ENCODE data around the gene ETV5.

Gene ETV5

GRCh38 chr3:186095561-186096081 is 13.3 kb downstream of the ETV5 start:
- DNase-seq (ENCODE audit: low read depth): no peak

DNA sequence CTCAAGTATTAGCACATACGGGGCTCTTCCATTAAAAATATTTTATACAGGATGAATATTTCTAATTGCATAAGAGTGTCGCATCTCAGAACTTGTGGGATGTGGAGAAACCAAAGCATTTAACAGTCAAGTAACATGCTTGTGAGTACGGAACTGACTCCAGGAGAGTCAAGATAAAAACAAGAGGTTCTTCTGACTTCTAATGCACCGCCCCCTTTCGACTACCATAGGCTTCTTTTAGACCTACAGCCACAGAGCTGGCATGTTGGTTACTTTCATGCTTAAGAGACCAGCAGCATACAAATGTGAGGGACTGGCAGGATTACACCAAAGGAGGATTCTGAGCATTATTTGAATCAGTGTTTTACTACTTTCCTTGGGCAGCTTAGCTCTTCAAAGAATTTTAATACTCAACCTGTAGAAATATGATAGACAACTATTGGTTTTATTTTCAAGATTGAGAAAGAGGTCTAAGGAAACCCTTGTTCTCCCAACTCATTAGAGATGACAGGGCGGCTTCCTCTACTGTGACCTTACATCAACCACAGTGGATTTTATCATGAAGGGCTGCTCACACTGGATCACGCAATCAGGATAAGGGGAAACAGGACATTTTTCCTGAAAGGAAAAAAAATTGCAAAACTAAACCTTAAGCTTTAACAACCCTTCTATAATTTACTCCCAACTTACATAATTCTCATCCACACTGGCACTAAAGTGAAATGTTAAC is 14.0 kb downstream of the ETV5 start:
- DNase-seq (ENCODE audit: low read depth): no peak

GRCh38 chr3:186094271-186094670 is 14.6 kb downstream of the ETV5 start:
- no peak for DNase-seq (ENCODE audit: low read depth)

- no peak for DNase-seq (ENCODE audit: low read depth)
Observed at GRCh38 chr3:186093271-186093900, 15.5 kb downstream of the ETV5 start.

GRCh38 chr3:186092360-186093070 is 16.4 kb downstream of the ETV5 start:
- no peak for DNase-seq (ENCODE audit: low read depth)

- no peak for DNase-seq (ENCODE audit: low read depth)
Observed at GRCh38 chr3:186090901-186091300, 18.0 kb downstream of the ETV5 start.

DNA sequence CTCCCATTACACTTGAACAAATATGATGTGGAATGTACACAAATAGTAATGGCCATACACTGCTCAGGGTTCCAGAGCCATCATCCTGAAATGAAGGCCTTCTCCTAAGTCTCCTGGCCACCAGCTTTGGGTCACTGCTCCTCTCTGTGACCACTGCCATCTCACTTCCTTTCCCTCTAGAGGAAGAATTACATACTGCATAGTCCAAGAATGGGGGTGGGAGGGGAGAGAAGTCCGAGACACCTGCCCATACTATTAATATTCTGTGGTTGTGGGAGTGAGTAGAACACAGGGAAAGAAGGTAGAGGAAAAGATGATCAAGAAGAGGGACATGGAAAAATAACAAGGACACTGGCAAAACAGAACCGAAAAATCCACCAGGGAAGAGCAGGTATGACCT is 20.6 kb downstream of the ETV5 start:
- DNase-seq (ENCODE audit: low read depth): no peak

DNA sequence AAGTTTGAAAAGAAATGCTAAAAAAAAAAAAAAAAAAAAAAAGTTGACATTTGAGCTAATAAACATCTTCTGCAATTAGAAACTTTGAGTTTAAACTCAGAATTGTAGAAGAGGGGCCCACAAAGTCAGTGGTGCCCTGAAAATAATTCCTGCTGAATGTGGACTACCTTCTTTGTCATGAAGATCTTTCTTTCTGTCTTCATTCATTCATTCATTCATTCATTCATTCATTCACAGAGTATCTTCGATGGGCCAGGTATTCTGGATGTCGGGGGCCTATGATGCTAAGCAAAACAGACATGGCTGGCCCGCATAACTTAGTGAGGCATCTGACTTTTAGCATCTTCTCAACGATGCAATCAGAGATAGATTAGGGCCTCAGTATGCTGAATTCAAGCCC is 24.6 kb downstream of the ETV5 start:
- DNase-seq (ENCODE audit: low read depth): no peak

GRCh38 chr3:186083746-186084145 is 25.1 kb downstream of the ETV5 start:
- no peak for DNase-seq (ENCODE audit: low read depth)

GRCh38 chr3:186082150-186082549 is 26.7 kb downstream of the ETV5 start:
- no peak for DNase-seq (ENCODE audit: low read depth)

DNA sequence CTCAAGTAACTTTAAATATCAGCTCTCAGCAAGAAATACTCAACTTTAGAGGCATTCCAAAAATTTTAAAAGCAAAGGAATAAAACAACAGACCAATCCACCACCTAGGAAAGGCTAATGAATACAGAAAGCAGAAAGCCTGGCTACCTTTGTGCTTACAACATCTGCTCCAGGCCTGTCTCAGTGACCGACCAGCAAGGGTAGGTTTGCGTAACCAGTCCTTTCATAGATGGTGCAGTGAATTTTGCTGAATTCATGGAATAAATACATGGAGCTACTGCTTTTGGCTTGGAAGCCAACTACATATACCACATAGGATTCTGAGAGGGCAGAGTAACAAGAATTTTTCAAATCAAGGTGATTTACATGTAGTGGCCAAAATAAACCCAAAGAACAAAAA is 27.2 kb downstream of the ETV5 start:
- DNase-seq (ENCODE audit: low read depth): no peak

DNA sequence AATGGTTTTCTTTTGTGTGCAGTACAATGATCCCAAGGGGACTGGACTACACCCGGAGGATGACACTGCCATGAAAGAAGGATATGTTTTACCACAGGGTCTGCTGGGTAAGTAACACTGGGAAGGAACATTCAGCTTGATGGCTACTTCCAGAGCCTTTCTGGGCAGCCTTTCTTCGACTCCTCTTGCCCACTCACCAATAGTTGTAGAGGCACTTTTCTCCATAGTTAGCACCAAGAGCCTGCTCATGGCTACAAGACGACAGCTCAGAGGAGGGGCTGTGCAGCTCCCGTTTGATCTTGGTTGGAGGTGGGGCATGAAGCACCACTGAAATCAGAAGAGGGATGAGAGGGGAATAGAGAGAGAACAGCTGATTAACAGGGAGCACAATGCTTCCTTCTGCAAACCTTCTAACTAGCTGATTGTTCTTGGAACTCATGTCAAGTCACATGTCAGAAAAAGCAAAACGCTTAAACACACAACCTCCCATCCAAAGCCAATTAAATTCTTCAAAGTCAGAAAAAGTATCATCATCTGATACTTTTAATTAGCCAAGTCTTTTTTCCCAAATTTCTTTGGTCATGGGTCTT is 27.9 kb downstream of the ETV5 start:
- DNase-seq (ENCODE audit: low read depth): no peak

DNA sequence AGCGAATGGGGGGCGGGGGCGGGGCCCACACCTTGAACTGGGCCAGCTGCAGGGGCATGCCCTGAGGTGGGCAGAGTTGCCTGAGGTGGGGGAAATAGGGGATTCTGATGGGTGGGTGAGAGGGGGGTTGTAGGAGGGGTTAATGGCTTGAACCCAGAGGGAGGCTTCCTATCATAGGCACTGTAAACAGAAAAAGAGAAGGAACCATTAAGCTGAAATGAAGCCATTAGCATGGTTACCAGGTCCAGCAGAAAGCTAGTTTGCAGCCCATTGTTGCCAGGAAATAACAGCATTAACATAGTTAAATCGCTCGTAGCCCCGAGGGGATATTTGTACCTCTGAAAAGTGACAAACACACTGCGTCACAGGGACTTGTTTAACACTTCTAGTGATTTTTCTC is 29.0 kb downstream of the ETV5 start:
- no peak for DNase-seq (ENCODE audit: low read depth)

- no peak for DNase-seq (ENCODE audit: low read depth)
Observed at GRCh38 chr3:186077466-186077865, 31.4 kb downstream of the ETV5 start.

DNA sequence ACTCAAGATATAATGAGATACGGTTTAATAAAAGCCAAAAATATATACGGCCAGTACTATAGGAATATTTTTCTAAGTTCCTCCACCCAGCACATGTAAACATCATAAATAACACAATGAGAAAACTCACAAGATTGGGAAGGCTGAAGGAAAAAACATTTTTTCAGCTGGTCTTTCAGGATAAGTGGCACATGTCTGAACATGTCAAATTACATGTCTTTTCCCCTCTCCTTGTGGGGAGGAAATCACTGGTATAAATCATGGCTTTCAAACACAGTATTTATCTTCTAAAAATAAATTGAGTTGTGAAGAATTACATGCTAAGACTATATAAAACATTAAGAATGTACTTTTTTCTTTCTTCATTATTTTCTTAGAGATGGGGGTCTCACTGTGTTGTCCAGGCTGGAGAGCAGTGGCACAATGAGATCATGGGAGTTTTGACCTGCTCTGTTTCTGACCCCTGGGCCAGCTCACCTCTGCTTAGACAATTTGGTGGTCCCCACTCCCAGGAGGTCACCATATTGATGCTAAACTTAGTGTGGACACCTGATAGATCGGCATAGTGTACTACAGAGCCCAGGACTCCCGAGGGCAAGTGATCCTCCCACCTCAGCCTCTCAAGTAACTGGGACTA is 32.8 kb downstream of the ETV5 start:
- DNase-seq (ENCODE audit: low read depth): no peak

- no peak for DNase-seq (ENCODE audit: low read depth)
Observed at GRCh38 chr3:186075489-186075888, 33.4 kb downstream of the ETV5 start.

GRCh38 chr3:186073641-186074040 is 35.2 kb downstream of the ETV5 start:
- DNase-seq (ENCODE audit: low read depth): no peak

- DNase-seq (ENCODE audit: low read depth): no peak
Observed at GRCh38 chr3:186070996-186071395, 37.9 kb downstream of the ETV5 start.

DNA sequence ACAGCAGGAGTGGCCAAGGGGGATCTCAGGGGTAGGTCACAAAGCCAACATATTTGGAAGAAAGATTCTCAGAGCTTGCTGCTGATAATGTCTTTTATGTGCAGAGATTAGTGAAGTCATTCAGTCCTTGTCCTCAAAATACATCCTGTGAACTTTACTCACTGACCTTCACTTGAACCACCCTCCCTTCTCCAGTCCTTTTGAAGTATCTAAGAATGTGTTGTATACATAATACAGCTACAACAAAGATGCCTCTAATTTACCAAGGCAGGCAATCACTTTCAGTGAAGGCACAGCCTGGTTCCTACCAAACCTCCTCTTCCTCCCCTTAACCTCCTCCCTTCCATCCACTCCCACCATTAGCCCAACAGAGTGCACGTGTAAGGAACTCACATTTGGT is 38.3 kb downstream of the ETV5 start:
- no peak for DNase-seq (ENCODE audit: low read depth)

DNA sequence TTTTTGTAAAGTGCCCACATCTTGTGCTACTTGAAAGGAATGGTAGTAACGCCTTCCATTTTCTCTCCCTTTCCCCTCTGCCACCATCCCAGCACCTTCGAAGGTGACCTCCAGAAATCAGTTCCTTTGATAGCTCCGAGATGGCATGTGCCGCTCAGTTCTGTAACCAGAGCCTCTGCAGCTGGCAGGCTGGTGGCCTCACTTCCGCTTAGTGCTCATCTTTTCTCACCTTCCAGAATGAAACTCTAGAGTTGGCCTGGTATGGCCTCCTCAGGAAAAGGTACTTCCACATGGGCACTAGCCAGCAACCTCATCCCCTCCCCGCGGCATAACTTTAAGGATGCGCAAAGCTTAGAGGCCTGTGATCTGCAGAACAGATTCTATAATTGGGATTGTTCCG is 38.8 kb downstream of the ETV5 start:
- DNase-seq (ENCODE audit: low read depth): no peak

DNA sequence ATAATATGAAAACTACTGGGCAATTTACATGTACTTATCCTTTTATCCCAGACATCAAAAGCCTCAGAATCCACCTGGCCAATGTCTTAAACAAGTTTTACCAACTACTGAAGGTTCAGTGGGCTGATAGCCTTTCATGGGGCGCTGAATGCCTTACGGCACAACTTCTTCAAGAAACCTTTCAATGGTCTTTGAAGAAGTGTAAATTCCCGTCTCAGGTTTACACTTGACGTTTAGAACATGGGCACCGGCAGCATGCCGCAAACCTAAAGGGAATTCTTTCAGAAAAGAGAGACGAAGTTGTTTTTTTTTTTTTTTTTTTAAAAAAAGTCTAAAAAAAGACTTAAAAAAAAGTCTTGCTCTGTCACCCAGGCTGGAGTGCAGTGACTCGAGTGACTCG is 39.7 kb downstream of the ETV5 start:
- no peak for DNase-seq (ENCODE audit: low read depth)

GRCh38 chr3:186068243-186068552 is 40.7 kb downstream of the ETV5 start:
- DNase-seq (ENCODE audit: low read depth): no peak

Measured in stimulated activated CD8-positive, alpha-beta memory T cell treated with anti-CD3 and anti-CD28 coated beads, Interleukin-15, amount 100 ng/mL, for 1 hour (primary cell).